NB4 (cell line): ENCODE results near the gene DNAJC7.

Source experiments
- CTCF ChIP-seq: IDR thresholded peaks from one replicate; pipeline ENCODE4 v1.5.1; 2012; ENCODE audit warnings: low read depth, low read length
- POLR2A ChIP-seq: IDR thresholded peaks from 2 replicates; pipeline ENCODE4 v1.6.1; 2011; ENCODE audit warnings: mild to moderate bottlenecking; ENCODE audit not compliant: insufficient read length; ENCODE audit errors: extremely low read depth

DNA sequence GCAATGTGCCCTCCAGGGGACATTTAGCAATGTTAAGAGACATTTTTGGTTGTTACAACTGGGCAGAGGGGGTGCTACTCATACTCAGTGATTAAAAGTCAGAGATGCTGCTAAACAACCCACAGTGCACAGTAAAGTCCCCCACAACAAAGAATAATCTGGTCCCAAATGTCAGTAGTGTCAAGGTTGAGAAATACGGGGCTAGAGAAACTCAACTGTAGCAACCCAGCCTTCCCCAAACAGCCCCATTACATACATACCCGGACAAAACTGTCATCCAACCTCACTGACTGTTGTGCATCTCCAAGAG, 20.4 kb downstream of the DNAJC7 start:
- TF ChIP-seq CTCF (no peak), POLR2A (no peak)
